NCI-H187 (cell line): ENCODE data around the gene TMTC2.
"Not testable (repeated sequence)": the region's sequence is repeated elsewhere in the genome, so short reads cannot be mapped to it uniquely, and the experiment has no call there.

Experiments used
- DNase-seq, 2 experiments: peaks; one replicate each; lab custom pipeline; 2025; lab: John Stamatoyannopoulos, UW

TMTC2 gene

DNA sequence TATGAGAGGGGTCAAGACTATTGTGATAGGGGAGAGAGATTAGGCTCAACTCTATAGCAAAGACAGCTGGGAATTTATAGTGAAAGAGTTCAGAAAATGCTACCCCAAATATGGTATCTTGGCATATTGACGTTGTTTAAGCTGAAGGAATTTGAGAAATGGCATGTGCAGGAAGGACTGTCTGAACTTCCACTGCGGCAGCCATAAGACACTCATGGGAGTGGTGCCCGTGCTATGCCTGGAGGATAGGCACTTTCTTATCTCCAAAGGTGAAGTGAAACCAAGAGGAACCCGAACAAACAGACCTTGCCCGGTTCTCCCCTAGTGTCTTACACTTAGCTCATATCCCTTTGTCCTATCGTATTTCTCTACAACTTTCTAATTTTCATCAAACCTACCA is 390.3 kb downstream of the TMTC2 start:
- no peak for DNase-seq

DNA sequence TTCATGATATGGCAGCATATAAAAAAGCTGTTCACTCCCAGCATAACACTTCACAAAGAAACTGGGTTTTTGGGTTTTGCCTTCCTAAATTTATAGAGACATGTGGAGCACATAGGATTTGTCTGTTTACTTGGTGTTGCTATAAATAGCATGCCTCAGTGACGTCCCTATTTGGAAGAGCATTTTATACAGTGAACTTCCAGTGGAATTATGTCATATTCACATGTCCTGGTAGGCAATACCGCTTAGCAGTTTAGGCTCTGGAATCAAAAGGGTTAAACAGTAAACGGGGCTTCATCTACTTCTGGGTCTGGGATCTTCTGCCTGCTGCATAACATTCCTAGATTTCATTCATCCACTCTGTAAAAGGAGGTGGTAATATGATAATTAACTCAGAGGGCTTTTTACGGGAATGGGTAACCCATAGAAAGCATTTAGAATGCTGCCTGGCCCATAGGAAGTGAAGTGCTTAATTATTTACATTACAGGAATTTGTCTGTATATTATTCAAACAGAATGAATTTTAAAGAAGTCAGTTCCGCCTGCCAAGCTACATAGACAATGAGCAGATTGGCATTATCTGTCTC is 396.1 kb downstream of the TMTC2 start:
- DNase-seq: no peak

DNA sequence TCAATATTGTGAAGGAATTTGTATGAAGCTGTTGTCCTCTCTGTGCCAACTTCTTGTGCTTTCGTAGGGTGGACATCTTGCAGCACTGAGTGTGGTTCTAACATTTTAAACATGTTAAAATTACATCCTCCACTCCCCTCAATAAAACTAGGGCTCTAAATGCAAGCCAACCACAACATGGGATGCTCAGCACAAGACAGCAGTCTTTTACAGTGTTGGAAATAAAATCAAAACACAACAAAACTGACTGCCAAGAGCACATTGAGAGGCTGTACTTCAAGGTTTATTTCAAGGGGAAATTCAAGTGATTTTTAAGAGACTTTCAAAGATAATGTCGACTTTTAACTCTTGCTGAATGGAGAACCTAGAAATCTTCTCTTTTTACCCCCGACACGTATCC is 396.9 kb downstream of the TMTC2 start:
- DNase-seq: no peak

DNA sequence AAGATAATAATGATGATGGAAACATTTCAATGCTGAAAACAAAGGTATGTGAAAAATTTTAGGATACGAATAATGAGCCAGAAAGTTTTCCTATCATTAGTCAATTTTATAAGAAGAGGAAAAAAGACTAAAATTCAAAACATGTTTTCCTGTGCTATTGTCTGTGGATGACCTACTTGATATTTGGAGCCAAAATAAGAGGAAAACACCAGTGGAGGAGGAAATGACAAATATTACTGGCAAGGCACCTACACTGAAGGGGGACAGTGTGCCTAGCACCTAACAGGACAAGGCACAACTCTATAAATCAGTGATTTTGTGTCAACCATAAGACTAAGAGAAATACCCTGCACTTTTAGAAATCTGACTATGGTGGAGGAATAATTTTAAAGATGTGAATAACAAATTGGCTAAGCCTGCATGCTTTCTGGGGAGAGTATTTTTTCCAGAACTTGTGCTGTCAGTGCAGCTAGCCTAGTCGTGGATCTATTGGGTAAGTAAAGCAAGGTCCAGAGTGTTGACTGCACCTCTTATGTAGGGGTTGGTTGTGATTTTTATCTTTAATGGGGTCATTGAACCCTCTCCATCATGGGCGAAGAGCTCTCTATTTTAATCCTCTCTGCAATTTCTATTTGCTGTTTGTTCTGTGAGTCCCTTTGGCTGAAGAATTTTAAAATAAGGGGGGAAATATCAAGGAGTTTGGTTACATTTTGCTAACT is 398.0 kb downstream of the TMTC2 start:
- DNase-seq: no peak

DNA sequence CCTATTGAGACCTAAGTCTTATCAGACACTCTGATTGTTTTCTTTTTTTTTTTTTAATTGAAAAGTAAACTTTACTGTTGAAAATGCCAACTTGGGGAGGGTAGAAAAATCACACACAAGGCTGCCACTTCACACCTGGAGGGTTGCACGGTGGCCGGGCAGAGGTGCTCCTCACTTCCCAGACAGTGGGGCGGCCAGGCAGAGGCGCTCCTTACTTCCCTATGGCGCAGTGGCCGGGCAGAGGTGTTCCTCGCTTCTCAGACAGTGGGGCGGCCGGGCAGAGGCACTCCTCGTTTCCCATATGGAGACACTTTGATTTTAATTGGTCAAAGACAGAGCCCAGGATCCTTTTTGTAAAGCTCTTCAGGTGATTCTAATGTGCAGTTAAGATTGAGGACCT is 399.3 kb downstream of the TMTC2 start:
- no peak for DNase-seq

DNA sequence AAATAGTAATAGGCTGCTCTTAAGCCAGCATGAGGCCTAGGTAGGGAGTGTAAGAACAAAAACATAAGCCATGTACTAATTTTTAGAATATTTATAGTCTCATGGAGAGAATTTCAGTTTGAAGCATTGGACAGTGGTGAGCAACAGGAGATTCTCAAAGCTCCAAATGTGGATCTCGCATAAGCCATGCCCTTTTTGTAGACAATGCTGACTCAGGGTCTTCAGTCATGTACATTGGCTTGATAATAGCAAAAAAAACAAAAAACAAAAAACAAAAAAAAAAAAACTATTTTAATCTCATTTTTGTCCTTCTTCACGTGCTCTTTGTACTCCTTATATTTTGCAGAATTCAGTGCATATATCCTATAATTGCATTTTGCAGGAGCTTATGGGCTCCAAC is 402.9 kb downstream of the TMTC2 start:
- no peak for DNase-seq

DNA sequence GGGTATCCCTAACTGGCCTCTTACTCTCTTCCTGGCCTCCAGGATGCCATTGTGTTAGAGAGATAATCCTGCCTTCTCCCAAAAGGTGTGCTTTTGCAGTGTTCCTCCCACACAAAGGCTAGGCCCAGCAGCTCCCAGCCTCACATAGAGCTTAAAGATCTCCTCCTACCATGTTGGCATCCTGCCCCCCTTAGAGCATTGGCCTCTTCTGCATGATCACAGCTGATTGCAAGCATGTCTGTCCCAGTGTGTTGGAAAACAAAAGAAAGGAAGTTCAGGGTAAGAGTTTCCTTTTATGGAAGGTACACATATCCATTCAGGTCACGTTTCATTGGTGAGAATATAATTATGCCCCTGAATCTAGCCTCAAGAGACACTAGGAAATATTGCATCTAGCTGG is 405.4 kb downstream of the TMTC2 start:
- no peak for DNase-seq

DNA sequence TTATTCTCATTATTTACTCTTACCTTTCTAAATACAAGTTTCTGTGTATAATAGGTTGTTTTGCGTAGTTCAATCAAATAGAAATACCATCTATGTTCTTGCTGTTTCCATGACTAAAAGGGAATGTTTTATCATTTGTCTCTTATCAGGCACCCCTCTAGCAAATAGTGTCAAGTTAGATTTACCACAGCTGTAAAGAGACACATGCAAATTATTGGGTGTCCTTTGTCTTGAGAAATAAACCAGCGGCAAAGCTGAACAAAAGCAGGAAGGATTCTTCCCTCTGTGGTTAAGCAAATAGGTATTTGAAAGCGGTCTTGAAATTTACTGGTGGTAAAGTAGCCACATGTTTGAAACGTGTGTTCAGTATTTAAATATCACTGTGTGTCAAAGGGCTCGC is 405.9 kb downstream of the TMTC2 start:
- DNase-seq: no peak

DNA sequence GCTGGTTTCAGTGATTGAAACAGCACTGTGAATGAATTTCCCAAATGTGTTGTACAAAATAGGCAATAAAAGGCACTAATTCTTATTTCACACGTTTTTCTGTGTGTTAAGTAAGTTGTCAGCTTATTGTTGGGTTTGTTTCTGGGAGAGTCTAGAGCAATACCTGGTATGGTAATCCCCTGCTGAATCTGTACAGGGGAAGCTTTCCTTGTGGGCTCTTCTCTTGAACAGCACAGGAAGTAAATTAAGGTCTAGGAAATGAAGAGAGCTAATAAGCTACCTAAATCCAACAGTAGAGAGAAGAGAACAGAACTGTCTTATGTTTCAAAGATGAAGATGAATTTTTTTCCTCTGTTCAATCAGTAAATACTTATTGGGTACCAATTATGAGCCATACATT is 406.7 kb downstream of the TMTC2 start:
- DNase-seq: no peak

DNA sequence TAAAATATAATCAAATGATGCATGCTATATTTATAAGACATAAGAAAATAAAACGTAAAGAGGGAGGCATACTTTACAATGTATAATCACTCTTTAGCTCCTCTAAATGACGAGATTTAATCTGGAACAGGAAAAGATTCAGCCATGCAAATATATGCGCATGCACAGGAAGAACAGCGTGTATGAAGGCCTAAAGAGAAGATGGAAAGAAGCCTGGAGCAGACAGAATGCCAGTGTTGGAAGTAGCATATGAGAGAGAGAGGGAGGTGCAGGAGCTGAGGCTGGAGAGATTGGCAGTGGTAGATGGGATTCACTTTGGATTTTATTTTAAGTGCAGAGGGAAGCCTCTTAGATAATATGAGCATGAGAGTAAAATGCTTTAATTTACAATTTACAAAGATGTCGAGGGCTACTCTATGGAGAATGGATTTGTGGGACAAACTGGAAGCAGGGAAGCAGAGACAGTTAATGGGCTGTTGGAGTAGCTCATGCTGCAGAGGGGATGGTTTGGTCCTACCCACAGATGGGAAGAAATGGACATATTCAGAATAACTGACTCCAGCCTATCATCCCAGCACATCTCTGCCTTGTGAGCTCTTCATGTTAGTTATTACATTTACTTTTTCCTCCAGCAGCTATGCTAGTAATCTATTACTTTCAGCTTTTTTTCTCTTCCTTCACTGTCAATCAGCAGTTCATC is 411.1 kb downstream of the TMTC2 start:
- DNase-seq: no peak

DNA sequence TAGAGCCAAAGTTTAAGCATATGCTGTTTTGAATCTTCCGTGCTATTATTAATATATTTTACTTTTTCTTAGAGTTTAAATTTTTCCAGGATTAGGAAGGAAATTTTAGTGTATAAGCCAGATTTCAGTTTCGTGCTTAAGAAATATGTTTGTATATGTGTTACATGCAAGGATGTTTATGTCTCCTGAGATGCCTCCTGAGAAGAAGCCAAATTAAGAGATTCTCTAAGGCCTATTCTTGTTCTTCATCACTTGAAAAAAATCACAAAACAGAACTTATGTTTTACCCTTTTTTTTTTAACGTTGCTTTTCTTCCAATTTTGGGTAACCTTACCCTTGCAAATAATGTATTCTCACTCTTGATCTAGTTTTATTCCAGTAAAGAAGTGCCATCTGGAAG is 412.7 kb downstream of the TMTC2 start:
- DNase-seq: no peak

DNA sequence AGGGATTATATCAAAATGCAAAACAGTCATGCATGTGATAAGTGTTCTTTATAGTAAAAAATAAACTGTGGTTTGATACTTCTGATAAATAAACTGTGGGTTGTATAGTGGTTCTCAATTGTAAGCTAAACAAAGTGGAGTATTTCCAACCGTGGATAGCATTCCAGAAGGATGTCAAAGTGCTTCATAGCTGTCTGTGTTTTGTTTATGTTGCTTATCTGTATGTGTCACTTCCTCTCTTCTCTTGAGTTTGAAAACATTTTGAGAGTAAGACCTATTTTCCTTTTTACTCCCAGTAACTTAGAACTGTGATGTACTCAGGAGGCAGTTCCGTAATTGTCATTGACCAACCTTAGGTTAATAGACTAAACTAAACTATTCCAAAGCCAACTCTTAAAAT is 415.8 kb downstream of the TMTC2 start:
- no peak for DNase-seq

DNA sequence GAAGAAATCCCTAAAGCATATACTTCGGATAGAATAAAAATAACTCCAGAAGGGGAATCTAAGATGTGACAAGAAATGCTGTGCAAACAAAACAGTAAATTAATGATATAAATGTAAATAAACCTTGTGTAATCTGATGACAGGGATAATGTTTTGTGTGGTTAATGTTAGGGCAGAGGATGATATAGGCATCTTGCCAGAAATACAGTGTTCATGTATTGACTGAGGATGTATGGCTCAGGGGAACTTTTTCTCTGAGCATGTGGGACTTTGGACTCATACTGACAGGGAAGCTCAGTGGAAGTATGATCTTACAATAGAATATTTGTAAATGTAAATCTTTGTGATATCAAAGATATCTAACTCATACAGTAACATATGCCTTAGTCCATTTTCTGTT is 420.2 kb downstream of the TMTC2 start:
- no peak for DNase-seq

DNA sequence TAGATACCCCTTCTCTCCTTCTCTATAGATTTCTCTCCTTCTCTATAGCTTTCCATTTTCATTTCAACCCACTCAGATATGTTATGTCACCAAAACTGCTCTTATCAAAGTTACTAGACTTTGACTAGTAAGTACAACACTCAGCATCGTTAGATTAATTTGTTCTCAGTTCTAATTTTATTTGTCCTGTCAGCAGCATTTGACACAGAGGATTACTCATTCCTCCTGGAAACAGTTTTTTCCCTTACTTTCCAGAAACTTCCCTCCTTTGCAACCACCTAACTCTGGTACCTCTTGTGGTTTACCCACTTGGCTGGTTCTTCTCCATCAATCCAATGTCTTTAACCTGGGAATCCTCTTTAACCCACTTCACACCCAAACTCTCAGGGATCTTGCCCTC is 423.7 kb downstream of the TMTC2 start:
- DNase-seq: no peak

DNA sequence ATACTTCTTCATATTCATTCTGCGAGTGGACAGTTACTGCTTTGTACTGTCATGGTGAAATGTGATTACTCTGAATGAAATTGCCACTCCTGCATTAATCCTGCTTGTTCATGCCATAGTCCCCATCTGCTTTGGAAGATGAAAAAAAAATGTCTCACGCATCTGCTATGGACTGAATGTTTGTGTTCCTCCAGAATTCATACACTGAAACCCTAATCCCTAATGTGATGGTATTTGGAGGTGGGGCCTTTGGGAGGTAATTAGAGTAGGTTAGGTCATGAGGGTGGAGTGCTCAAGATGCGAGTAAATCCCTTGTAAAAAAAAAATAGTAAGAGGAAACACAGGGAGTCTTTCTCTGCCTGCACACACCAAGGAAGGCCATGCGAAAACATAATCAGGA is 427.2 kb downstream of the TMTC2 start:
- no peak for DNase-seq

DNA sequence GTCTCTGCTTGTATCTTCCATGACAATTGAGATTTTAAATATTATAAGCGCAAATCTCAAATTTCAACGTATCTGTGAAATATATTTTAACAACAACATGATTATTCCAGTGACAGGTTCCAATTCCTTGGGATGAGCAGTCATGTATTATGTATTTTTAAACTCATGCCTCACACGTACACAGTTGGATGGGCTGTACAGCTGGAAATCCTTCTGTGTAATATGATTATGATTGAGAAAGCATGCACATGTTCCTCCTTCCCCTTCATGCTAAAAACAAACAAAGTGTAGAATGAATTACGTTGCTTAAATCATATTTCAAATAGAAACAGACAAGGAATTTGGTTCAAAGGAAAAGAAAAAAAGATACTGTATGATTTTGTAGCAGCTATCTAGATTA is 428.3 kb downstream of the TMTC2 start:
- no peak for DNase-seq

DNA sequence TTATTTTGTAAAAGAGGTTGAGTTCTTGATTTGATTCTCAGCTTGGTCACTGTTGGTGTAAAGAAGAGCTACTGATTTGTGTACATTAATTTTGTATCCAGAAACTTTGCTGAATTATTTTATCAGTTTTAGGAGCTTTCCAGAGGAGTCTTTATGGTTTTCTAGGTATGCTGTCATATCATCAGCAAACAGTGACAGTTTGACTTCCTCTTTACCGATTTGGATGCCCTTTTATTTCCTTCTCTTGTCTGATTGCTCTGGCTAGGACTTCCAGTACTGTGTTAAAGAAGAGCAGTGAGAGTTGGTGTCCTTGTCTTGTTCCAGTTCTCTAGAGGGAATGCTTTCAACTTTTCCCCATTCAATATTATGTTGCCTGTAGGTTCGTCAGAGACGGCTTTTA is 431.2 kb downstream of the TMTC2 start:
- DNase-seq: not testable (repeated sequence)

DNA sequence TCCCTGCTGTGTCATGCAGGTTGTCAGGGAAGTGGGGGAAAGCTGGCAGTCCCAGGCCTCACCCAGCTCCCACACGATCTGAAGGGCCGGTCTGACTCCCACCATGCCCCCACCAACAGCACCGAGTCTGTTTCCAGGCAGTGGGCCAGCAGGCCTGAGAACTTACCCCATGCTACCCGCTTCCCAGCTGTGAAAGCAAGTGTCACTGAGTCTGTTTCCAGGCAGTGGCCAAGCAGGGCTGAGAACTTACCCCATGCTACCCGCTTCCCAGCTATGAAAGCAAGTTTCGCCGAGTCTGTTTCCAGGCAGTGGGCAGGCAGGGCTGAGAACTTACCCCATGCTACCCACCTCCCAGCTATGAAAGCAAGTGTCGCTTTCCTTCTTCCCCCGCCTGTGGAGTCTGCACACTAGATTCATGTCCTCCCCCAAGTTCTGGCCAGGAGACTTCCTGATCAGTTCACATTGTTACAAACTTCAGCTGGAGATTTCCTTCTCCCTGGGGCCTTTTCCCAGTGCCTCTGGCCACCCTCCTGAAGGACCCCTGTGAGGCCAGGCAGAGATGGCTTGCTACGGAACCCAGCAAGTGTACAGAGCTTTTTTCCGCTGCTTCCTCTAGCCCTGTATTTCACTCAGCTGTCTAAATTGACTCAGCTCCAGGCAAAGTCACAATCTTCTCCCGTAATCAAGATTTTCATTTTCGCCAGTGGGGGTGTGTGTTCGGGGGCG is 435.4 kb downstream of the TMTC2 start:
- DNase-seq: no peak

DNA sequence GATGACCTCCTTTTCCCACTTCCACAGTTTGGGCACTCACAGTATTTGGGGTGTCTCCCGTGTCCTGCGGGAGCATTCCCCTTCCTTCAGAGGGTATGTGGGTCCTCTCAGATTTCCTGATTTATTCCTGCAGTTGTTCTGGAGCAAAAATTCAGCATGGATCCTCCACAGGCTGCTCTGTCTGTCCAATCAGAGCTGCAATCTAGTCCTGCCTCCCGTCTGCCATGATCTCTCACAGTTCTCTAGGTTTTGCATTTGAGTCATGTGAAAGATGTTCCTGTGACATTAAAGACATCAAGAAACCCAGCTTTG is 435.9 kb downstream of the TMTC2 start:
- no peak for DNase-seq

DNA sequence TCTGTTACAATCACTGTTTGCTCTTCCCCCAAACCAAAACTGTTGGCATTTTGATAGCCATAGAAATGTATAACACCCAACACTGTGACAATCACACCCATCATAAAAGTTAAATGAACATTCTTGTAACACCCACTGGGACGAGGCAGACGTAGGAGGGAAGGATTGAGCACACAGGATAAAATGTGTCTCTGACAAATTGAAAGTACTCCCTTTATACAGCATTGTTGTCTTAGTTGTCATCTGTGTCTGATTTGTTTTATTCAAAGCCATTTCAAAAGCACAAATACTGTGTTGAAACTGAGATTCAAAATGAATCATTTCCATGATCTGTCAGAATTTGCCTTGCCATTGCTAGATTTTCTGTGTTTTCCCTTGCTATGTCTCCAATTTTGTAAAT is 436.3 kb downstream of the TMTC2 start:
- DNase-seq: no peak

DNA sequence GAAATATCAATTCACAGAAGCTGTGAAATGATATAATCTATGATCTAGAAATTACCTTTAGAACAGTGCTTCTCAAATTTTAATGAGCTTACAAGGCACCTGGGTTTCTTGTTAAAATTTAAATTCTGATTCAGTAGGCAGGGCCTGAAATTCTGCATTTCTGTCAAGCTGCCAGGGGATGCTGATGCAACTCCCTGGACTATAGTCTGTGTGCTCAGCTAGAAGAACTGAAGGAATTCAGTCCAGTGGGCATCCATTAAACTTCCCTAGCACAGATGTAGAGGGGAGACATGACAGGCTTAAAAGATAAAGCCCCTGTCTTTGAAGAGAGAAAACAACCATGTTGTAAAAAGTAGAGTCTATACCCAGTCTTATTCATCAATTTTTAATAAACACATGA is 441.8 kb downstream of the TMTC2 start:
- no peak for DNase-seq

DNA sequence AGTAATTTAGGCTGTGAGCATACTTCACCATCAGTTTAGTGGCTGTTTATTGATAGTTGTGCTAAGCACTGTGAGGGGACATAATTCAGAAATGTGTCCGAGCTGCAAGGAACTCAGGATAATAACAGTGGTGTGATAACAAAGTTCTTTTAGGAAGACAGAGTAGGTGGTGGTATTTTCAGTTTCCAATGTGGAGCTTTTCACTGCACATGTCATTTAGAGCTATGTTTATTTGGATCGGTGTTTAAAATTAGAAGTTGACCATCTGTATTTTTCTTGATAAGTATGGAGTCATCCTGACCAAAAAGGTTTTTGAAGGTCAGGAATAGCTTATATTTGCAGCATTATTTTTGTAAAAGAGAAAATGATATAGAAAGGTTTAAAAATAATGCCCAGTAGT is 443.5 kb downstream of the TMTC2 start:
- no peak for DNase-seq

DNA sequence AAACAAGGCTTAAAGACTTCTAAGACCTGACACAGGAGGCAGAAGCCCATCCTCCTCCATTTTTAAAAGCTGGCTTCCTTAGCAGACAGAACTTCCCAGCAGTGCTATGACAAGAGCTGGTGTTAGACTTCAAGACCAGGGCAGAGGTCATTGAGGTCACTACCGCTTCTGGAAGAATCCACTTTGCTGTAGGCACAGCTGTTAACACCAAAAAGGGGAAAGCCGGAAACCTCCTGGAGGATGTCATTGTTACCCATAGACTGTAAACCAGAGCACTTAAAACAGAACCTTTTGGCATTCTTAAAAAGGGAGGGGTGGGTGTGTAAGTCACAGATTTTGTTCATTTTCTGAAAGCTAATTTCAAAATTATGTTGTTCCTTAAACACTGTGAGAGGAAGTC is 445.7 kb downstream of the TMTC2 start:
- DNase-seq: no peak
